WERI-Rb-1 (cell line): ENCODE results near the gene COL18A1.

Source experiments
- DNase-seq: peaks from one replicate; pipeline ENCODE4 v3.0.0-alpha.2; 2020
- H3K27ac ChIP-seq: fragments of 250-450 bp; sonication (Bioruptor Pico); 2 replicates; pipeline ENCODE4 v1.5.1; 2020; ENCODE audit warnings: mild to moderate bottlenecking, moderate library complexity
- H3K27me3 ChIP-seq: fragments of 250-450 bp; sonication (Bioruptor Pico); 2 replicates; pipeline ENCODE4 v1.5.1; 2021; ENCODE audit warnings: mild to moderate bottlenecking, low read depth, moderate library complexity; ENCODE audit not compliant: insufficient read depth, severe bottlenecking
- H3K36me3 ChIP-seq: fragments of 250-450 bp; sonication (Bioruptor Pico); 2 replicates; pipeline ENCODE4 v1.5.1; 2020; ENCODE audit warnings: mild to moderate bottlenecking, moderate library complexity
- H3K4me3 ChIP-seq: 2 replicates; pipeline ENCODE4 v1.5.1; 2011; ENCODE audit warnings: low read depth, mild to moderate bottlenecking, control low read depth, low read length
- H3K9me3 ChIP-seq: fragments of 250-450 bp; sonication (Bioruptor Pico); 2 replicates; pipeline ENCODE4 v1.5.1; 2021; ENCODE audit warnings: mild to moderate bottlenecking, moderate library complexity; ENCODE audit not compliant: severe bottlenecking
- TF ChIP-seq, protein P1 (sequence below): IDR thresholded peaks from 2 replicates; pipeline ENCODE4 v1.5.1; 2011; ENCODE audit warnings: low read depth, mild to moderate bottlenecking, control low read depth, inconsistent platforms, low read length

The COL18A1 gene

DNA sequence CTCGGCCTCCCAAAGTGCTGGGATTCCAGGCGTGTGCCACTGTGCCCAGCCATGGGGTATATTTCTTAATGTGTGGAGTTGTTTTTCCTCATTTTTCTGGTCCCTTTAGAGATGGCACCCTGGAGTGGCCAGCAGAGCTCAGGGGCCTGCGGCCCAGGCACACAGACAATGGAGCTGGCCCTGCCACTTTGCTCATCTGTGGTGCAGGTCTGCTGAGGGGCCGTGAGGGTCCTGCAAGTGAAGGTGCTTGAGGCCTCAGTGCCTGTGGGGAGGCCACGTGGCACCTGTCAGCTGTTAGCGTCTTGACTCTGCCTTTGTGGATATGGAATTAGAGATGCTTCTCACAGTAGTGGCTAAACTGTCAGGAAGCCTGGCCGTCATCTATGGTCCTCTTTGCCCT lies 7.5 kb downstream of the COL18A1 start:
- TF ChIP-seq, protein P1, sequence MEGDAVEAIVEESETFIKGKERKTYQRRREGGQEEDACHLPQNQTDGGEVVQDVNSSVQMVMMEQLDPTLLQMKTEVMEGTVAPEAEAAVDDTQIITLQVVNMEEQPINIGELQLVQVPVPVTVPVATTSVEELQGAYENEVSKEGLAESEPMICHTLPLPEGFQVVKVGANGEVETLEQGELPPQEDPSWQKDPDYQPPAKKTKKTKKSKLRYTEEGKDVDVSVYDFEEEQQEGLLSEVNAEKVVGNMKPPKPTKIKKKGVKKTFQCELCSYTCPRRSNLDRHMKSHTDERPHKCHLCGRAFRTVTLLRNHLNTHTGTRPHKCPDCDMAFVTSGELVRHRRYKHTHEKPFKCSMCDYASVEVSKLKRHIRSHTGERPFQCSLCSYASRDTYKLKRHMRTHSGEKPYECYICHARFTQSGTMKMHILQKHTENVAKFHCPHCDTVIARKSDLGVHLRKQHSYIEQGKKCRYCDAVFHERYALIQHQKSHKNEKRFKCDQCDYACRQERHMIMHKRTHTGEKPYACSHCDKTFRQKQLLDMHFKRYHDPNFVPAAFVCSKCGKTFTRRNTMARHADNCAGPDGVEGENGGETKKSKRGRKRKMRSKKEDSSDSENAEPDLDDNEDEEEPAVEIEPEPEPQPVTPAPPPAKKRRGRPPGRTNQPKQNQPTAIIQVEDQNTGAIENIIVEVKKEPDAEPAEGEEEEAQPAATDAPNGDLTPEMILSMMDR: no peak
- Histone ChIP-seq H3K27ac (no peak overlapping the region), H3K36me3 (no peaks in the 10 kb centered on the region)

DNA sequence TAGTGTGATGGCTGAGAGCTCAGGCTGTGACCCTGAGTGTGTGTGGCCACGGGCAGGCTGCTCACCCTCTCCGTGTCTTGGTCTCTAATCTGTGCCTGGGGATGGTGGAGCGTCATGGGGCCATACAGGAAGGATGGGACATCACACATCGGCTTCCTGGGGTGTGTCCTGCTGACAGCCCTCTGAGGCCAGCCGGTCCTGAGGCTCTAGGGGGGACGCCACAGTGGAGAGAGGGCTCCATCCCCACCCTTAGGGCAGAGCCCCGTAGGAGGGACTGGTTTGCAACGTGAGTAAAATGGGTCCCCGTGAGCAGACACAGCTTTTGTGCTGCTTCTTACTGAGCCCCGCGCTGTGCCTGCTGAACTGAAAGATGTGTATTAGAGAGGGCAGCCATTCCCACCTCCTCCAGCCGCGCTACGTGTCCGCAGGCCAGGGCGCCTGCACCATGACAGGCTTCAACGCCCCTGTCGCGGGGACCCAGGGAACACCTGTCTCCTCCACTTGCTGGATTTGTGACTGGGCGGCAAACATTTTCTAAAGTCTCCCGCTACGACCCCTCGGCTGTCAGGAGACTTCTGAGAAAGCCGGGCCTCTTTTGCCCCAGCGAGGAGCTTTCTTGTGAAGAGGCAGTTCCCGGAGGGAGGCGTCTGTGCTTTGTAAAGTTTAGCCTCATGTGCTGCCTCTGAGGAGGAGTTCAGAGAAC lies 8.1 kb downstream of the COL18A1 start:
- Histone ChIP-seq H3K27ac (no peak overlapping the region), H3K4me3 (no peak overlapping the region), H3K27me3 (no peaks in the 10 kb centered on the region), H3K36me3 (no peaks in the 10 kb centered on the region), H3K9me3 (no peaks in the 10 kb centered on the region)
- no peak for DNase-seq
- TF ChIP-seq, protein P1: no peak

More for the DNA sequence above, 7.5 kb downstream of the COL18A1 start:
- Histone ChIP-seq H3K4me3 (no peak overlapping the region), H3K9me3 (no peaks in the 10 kb centered on the region), H3K27me3 (no peaks in the 10 kb centered on the region)
- no peak for DNase-seq

DNA sequence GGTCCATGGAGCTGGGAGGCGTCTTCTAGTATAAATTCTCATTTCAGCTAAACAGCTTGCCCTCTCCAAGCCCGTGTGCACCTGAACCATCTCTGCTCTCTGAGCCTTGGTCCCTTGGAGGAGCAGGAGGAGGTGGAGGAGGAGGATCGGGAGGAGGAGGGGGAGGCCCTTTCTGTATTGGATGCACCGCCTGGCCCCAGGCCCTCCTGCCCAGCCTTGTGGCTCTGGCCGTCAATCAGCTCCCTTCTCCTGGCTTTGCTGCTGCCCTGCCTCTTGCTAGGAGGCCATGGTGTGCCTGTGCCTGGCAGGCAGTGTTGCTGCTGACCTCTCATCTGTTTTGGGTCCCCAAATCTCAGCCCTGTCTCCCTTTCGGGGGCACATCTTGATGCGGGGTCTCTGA lies 9.0 kb downstream of the COL18A1 start:
- no peaks in the 10 kb centered on the region for H3K36me3 ChIP-seq
- no peaks in the 10 kb centered on the region for H3K9me3 ChIP-seq
- H3K27me3 ChIP-seq: no peaks in the 10 kb centered on the region
- H3K27ac ChIP-seq: no peak overlapping the region
- H3K4me3 ChIP-seq: no peak overlapping the region
- DNase-seq: no peak
- TF ChIP-seq, protein P1: no peak

DNA sequence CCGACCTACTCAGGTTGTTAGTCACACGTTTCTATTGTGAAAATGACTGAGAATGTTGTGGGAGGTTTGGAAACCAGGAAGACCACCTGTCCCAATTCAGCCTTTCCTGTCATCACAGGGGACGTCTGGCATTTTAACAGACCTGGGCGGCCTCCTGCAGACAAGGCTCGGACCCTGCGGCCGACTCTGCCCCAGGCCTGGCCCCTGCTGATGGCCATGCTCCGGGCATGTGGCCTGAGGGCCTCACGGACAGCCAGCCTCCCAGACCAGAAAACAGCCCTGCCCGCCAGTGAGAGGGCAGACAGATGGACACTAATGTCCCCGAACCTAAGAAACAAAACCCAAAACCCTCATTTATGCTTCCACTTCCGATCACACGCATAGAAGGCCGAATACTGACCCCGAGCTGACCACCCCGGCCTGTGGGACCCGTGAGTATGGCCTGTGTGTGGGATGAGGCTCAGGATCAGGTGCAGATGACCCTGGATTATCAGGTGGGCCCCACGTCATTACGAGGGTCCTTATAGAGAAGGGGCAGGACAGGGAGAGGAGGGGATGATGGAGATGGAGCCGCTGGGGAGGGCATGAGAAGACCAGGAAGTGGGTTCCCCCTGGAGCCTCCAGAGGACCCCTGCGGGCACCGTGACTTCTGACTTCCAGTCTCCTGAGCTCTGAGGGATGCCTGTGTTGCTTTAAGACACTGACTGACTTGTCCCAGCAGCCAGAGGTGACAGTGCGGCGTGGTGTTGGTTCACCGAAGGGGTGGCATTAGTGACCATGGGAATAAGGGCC lies 9.6 kb downstream of the COL18A1 start:
- Histone ChIP-seq H3K36me3 (no peaks in the 10 kb centered on the region), H3K9me3 (no peaks in the 10 kb centered on the region), H3K4me3 (no peak overlapping the region), H3K27me3 (no peaks in the 10 kb centered on the region), H3K27ac (no peak overlapping the region)
- no peak for DNase-seq
- TF ChIP-seq, protein P1: no peak

DNA sequence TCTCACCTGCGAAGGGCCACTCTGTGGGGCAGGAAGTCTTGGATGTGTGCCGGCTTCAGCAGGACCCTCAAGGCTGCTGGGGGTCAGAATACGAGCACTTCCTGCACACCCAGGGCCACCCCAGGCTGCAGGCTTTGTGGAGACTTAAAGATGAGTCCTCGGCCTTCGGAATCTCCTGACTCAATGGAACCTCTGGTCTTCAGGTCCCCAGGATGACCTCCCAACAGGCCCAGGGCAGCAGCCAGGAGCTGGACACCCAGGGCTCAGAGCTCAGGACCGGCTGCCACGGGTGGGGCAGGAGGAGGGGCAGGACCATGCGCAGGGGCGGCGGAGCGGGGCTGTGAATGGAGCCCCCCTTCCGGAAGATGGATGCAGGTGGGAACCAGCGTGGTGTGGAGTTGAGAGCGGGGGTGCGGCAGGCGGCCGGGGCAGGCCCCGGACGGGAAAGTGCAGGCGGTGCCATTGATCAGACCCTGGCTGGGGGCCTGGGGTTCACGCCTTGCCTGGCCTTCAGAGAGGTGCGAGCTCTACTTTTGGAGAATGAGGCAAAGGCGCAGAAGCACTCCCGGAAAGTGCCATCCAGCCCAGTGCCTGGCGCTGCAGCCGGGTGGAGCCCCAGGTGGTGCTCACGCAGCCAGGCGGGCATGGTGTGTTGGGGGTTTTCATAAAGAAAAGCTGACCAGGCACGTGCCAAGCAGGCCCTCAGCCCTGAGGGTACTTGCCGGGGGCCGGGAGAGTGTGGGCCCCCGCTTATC lies 10.4 kb downstream of the COL18A1 start:
- H3K36me3 ChIP-seq: no peaks in the 10 kb centered on the region
- DNase-seq: no peak

More for the DNA sequence above, 10.4 kb downstream of the COL18A1 start:
- no peaks in the 10 kb centered on the region for H3K9me3 ChIP-seq
- H3K27ac ChIP-seq: no peak overlapping the region
- TF ChIP-seq, protein P1: no peak
- H3K27me3 ChIP-seq: no peaks in the 10 kb centered on the region
- no peak overlapping the region for H3K4me3 ChIP-seq
